ENCODE results near the gene UNK.

UNK gene

GRCh38 chr17:75844530-75845057 is 60.0 kb downstream of the UNK start:
- ChIA-PET POLR2A (interaction anchor here (0.8 kb wide), 1 partner anchor 17 kb away, joined by 3 read pairs; no protein-coding TSS in a partner anchor), CTCF (interaction anchor here (0.9 to 6.3 kb wide), 15 partner anchors 8 to 91 kb away, joined by 3 to 52 read pairs (median 6); partner anchors contain the start of genes TRIM65 and WBP2)
- no peak for TF ChIP-seq CTCF (IDR thresholded peaks at IDR 0.05; ENCODE audit: insufficient read depth, low read length, missing control alignments)
- no peak overlapping the region for H3K4me3 ChIP-seq (ENCODE audit: low read depth, low read length)
- no peak for DNase-seq (ENCODE audit: low read depth, low spot score)

DNA sequence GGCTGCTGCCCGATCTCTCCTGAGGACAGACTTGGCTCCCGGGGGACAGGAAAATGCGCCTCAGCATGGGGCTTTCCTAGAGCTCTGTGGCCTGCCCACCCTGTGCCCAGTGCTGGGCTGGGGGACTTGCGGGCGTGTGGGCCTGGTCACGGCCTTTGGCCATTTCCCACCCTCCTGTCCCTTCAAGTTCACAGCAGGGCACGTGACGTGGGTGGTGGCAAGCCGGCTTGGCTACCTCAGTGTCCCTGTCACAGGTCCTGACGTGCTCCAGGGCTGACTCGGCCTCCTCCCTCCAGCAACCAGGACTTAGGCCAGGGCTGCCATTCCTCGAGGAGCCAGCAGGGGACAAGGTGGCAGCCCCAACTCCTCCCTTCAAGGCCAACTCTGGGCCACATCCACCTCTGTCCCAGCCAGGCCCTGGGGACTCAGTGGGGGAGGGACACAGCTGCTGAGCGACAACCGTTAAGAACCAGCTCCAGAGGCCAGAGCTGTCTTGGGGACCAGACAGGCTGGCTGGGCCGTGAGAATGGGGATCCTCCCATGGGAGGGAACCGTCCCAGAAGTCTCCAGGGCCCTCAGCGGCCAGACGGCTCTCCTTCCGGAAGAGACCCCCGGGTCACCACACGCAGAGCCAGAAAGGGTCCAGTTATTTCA is 60.6 kb downstream of the UNK start:
- CTCF ChIA-PET: interaction anchor here (0.6 to 6.3 kb wide), 22 partner anchors 9 to 92 kb away, joined by 3 to 52 read pairs (median 5); partner anchors contain the start of genes GALK1, MRPL38, TRIM65 and WBP2
- peak; percentile 74 for TF ChIP-seq CTCF (IDR thresholded peaks at IDR 0.05; ENCODE audit: insufficient read depth, low read length, missing control alignments)
- POLR2A ChIA-PET: interaction anchor here (0.8 kb wide), 1 partner anchor 18 kb away, joined by 3 read pairs; no protein-coding TSS in a partner anchor
- H3K4me3 ChIP-seq (ENCODE audit: low read depth, low read length): no peak overlapping the region
- DNase-seq (ENCODE audit: low read depth, low spot score): no peak

DNA sequence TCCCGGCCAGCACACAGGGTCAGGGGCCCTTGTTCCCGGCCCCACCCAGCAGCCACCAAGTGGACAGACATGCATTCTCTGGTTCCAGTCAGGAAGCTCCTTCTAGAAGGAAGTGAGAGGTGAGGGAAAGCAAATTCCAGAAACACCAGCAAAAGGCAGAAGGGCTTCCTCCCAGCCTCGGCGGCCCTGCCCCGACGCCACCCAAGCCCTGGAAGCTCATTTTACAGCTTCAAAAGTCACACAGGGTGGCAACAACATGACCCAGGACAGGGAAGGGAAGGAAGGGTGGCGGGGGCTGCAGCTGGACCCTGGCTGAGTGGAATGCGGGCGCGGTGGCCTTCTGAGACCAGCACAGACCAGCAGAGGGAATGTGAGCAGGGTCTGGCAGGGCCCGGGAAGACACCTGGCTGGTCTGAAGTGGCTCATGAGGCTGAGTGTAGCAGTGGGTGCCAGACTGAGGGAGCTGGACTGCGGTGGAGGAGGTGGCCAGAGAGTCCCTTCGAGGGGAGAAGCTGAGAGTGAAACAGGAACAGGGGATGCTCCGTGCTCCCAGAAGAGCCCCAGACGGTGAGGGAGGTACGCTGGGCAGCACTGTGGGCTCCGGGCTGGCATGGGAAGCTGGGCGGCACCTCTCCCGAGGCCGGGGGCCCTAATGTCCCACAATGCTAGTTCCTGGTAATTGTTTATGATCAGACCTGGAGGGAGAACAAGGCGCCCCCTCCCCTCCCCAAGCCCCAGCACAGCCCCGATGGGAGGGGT is 61.5 kb downstream of the UNK start:
- H3K4me3 ChIP-seq (ENCODE audit: low read depth, low read length): no peak overlapping the region
- no peak for DNase-seq (ENCODE audit: low read depth, low spot score)
- POLR2A ChIA-PET: no interaction called here
- CTCF ChIA-PET: interaction anchor here (0.6 to 6.3 kb wide), 21 partner anchors 8 to 93 kb away, joined by 3 to 52 read pairs (median 6); partner anchors contain the start of genes GALK1, MRPL38 and WBP2
- no peak for TF ChIP-seq CTCF (IDR thresholded peaks at IDR 0.05; ENCODE audit: insufficient read depth, low read length, missing control alignments)

DNA sequence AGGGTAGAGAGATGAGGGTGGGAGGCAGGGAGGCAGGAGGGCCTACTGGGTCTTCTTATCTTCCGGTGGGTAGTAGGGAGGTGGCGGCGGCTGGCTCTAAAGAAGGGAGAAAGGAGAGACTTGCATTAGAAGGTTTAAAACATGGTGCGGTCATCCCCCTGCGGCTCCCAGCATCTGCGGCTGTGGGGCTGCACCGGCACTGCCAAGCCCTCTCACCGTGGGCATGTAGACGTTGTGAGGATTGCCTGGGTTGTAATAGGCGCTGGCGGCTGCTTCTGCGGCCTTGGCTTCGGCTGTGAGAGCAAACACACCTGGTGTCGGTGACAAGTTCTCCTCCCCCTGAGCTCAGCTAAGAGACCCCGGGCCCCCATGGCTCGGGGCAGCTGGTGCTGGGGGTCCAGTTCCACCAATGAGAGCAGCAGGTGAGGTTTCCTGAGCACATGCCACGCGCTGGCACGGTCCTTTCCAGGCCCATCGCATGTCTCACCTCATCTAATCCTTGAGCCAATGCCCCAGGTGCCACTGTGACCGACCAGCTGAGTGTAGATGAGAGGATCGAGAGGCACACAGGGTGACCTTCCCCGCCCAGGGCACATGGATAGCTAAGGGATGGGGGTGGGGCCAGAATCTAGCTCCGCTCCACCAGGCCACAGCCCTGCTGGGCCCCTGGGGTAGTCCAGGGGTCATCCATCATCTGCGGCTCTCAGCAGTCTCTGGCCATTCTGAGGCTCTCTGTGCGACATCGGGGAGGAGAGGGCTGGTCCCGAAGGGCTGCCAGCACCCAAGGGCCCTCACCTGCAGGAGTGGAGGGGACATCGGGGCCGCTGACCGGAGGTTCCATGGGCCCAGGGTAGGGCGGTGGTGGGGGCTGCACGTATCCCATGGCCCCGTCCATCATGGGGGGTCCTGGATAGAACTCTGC is 62.3 kb downstream of the UNK start:
- no peak for DNase-seq (ENCODE audit: low read depth, low spot score)
- CTCF ChIA-PET: interaction anchor here (0.7 to 6.3 kb wide), 15 partner anchors 8 to 93 kb away, joined by 3 to 52 read pairs (median 7); partner anchors contain the start of genes GALK1, MRPL38 and WBP2
- no peak for TF ChIP-seq CTCF (IDR thresholded peaks at IDR 0.05; ENCODE audit: insufficient read depth, low read length, missing control alignments)
- POLR2A ChIA-PET: interaction anchor here (0.6 kb wide), 1 partner anchor 18 kb away, joined by 3 read pairs; no protein-coding TSS in a partner anchor
- no peak overlapping the region for H3K4me3 ChIP-seq (ENCODE audit: low read depth, low read length)

DNA sequence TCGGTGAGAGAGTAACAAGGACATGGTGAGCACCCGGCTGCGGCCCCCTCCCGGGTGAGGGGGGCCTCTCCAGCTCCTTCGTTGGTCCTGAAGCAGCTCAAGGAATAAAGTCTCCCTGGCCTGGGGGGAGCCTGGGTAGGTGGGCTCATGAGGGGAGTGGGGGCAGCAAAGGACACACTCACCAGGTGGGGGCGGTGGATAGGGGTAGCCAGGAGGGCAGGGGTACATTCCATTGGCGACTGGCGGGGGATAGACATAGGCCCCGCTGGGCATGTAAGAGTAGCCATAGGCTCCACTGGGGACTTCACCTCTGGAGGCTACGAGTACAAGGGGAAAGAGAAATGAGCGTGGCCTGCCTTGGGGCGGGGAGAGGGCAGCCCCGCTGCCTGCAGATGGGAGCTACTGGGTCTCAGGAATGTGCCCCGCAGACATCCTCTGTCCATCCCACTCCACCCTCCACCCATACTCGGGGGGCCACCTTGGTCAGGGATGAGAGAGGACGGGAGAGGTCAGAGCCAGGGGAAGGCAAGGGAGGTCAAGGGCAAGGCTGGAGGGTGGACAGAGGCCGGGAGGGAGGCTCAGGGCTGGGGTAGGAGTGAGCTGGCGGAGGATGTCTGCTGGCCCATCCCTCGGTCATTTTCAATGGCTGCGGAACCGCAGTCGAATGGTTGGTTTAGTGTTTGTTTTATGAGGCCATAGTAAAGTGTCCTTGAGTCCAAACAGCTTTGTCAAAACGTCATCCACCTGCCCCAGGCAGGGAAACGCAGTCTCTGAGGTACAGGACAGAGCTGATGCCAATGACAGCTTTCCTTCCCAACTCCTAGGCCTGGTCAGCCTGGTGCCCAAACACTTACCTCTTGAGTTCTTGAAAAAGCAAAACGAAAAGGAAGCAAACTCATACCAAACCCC is 63.3 kb downstream of the UNK start:
- no peak for DNase-seq (ENCODE audit: low read depth, low spot score)
- H3K4me3 ChIP-seq (ENCODE audit: low read depth, low read length): no peak overlapping the region
- CTCF ChIA-PET: interaction anchor here (0.7 to 6.3 kb wide), 21 partner anchors 8 to 94 kb away, joined by 3 to 52 read pairs (median 3); partner anchors contain the start of genes TRIM47 and WBP2
- POLR2A ChIA-PET: interaction anchor here (0.6 kb wide), 1 partner anchor 19 kb away, joined by 3 read pairs; no protein-coding TSS in a partner anchor
- no peak for TF ChIP-seq CTCF (IDR thresholded peaks at IDR 0.05; ENCODE audit: insufficient read depth, low read length, missing control alignments)
